ENCODE results near the gene HECA. TPM values are rescaled to one million over a fixed set of nuclear protein-coding genes. Genes with fewer than 3 reads are reported as not detected.

Gene HECA
- total RNA-seq, 1 experiment from 2014 or later = 9.4 TPM

- no peak overlapping the region for H3K4me3 Mint-ChIP-seq
- ChIA-PET CTCF (no interaction called here), POLR2A (no interaction called here)
- no peaks in the 10 kb centered on the region for H3K36me3 Mint-ChIP-seq
- H3K27ac Mint-ChIP-seq = no peak overlapping the region
- TF ChIP-seq JUN (CRISPR knock-in tag; IDR thresholded peaks at IDR 0.05) = no peak
- TF ChIP-seq MXD4 (CRISPR knock-in tag; IDR thresholded peaks at IDR 0.05; ENCODE audit: borderline replicate concordance) = no peak
- TF ChIP-seq AR (CRISPR knock-in tag; IDR thresholded peaks at IDR 0.05) = no peak
- TF ChIP-seq RELA (CRISPR knock-in tag; IDR thresholded peaks at IDR 0.05; ENCODE audit: borderline replicate concordance) = no peak
- no peak for TF ChIP-seq KAT7 (CRISPR knock-in tag; IDR thresholded peaks at IDR 0.05; ENCODE audit: borderline replicate concordance)
- TF ChIP-seq SMAD4 (CRISPR knock-in tag; IDR thresholded peaks at IDR 0.05) = no peak
- TF ChIP-seq ZMAT4 (CRISPR knock-in tag; IDR thresholded peaks at IDR 0.05) = no peak
- TF ChIP-seq ZBTB21 (CRISPR knock-in tag; IDR thresholded peaks at IDR 0.05; ENCODE audit: borderline replicate concordance) = no peak
- TF ChIP-seq SOX15 (CRISPR knock-in tag; IDR thresholded peaks at IDR 0.05) = no peak
- TF ChIP-seq ZNF232 (CRISPR knock-in tag; IDR thresholded peaks at IDR 0.05) = no peak
- no peak for TF ChIP-seq JAZF1 (CRISPR knock-in tag; IDR thresholded peaks at IDR 0.05)
- TF ChIP-seq FOXP1 (CRISPR knock-in tag; IDR thresholded peaks at IDR 0.05; ENCODE audit: borderline replicate concordance) = no peak
- TF ChIP-seq HMGXB4 (CRISPR knock-in tag; IDR thresholded peaks at IDR 0.05) = no peak
- no peak for TF ChIP-seq NR1H2 (CRISPR knock-in tag; IDR thresholded peaks at IDR 0.05)
- no peak for TF ChIP-seq ATF1 (CRISPR knock-in tag; IDR thresholded peaks at IDR 0.05)
- no peak for TF ChIP-seq IRF2 (CRISPR knock-in tag; IDR thresholded peaks at IDR 0.05; ENCODE audit: borderline replicate concordance, low read depth)
- TF ChIP-seq ETV6 (CRISPR knock-in tag; IDR thresholded peaks at IDR 0.05) = no peak
- H3K9me3 Mint-ChIP-seq = no peaks in the 10 kb centered on the region
- no peak for DNase-seq (ENCODE audit: low spot score)
- peaks cover 7% of the 10 kb centered on the region for H3K4me1 Mint-ChIP-seq
- ATAC-seq = no peak
- H3K27me3 Mint-ChIP-seq (ENCODE audit: low read depth) = no peaks in the 10 kb centered on the region
Observed at GRCh38 chr6:139184047-139184446, 49.2 kb downstream of the HECA start.

GRCh38 chr6:139184459-139184858, 49.6 kb downstream of the HECA start:
- Mint-ChIP-seq H3K4me3 (no peak overlapping the region), H3K27me3 (ENCODE audit: low read depth) (no peaks in the 10 kb centered on the region), H3K9me3 (no peaks in the 10 kb centered on the region), H3K4me1 (peaks cover 7% of the 10 kb centered on the region), H3K27ac (no peak overlapping the region), H3K36me3 (no peaks in the 10 kb centered on the region)
- ATAC-seq (no peak), DNase-seq (ENCODE audit: low spot score) (no peak)
- CTCF ChIA-PET = no interaction called here
- TF ChIP-seq ZNF671 (CRISPR knock-in tag; IDR thresholded peaks at IDR 0.05) (no peak), ZNF121 (CRISPR knock-in tag; IDR thresholded peaks at IDR 0.05) (no peak), CTCF (IDR thresholded peaks at IDR 0.05) (no peak)
- POLR2A ChIA-PET = interaction anchor here (0.7 kb wide), 1 partner anchor 35 kb away, joined by 3 read pairs; no protein-coding TSS in a partner anchor
